Esophagus squamous epithelium (tissue), 5 donors: ENCODE data around the gene MRPL2. TPM values are rescaled to one million over a fixed set of nuclear protein-coding genes. Genes with fewer than 3 reads are reported as not detected.
A peak's percentile ranks its signal among the peaks of the same experiment; 100 is the strongest.

Experiments
- DNase-seq: peaks from one replicate; lab custom pipeline; 2025; lab: John Stamatoyannopoulos, UW
- H3K27ac ChIP-seq, 4 donors: fragments of 200-600 bp; sonication (generic); one replicate each; pipeline ENCODE4 v1.5.1; 2016 to 2019; ENCODE audit warnings: mild to moderate bottlenecking in 1 of 4
- H3K27me3 ChIP-seq, 4 donors: fragments of 200-600 bp; sonication (generic); 1 replicate in 3 of 4; 2 replicates in 1 of 4; pipeline versions ENCODE4 v1.5.1 to v1.6.0; 2017 to 2021; ENCODE audit warnings: antibody characterized with exemption in 1 of 4
- H3K36me3 ChIP-seq, 3 donors: fragments of 200-600 bp; sonication (generic); one replicate each; pipeline ENCODE4 v1.5.1; 2016 to 2019
- H3K4me1 ChIP-seq, 3 donors: fragments of 200-600 bp; sonication (generic); one replicate each; pipeline ENCODE4 v1.5.1; 2017 to 2019
- H3K4me3 ChIP-seq, 4 donors: fragments of 200-600 bp; sonication (generic); 1 replicate in 3 of 4; 2 replicates in 1 of 4; pipeline ENCODE4 v1.5.1; 2016 to 2019; ENCODE audit warnings: mild to moderate bottlenecking in 2 of 4, moderate library complexity in 1 of 4
- H3K9me3 ChIP-seq, 3 donors: fragments of 200-600 bp; sonication (generic); one replicate each; pipeline ENCODE4 v1.5.1; 2016 to 2019
- CTCF ChIP-seq, 6 experiments: fragments of 450-650 bp in 4 of 6; fragments of 200-600 bp in 2 of 6; sonication (generic) in 2 of 6; IDR thresholded peaks; one replicate each; pipeline ENCODE4 v1.5.1; 2016 to 2019; ENCODE audit warnings: antibody characterized with exemption in 6 of 6, mild to moderate bottlenecking in 4 of 6, moderate library complexity in 4 of 6
- POLR2A ChIP-seq, 4 donors: fragments of 450-650 bp; IDR thresholded peaks; one replicate each; pipeline ENCODE4 v1.6.1; 2017; ENCODE audit warnings: antibody characterized with exemption in 4 of 4, mild to moderate bottlenecking in 4 of 4, moderate library complexity in 3 of 4
- WGBS, 2 donors: methylation state at CpG; one replicate each; pipeline ENCODE4 v1.1.5; 2018; 5-methylcytosine and 5-hydroxymethylcytosine counted together
- intact Hi-C: fragments of 100-400 bp; cut with DNase I; formaldehyde crosslinking; loops from one replicate; pipeline ENCODE4 v1.15.0; 2022
- total RNA-seq, 4 donors: library from RNA; depleted of rRNA; stranded (reverse); fragments of >200 nt; gene quantifications; one replicate each; pipeline ENCODE4 v1.1.0, GENCODE V29; 2016
- donor health status: DM: yes; HTN: yes; CAD: no.

MRPL2 gene
- total RNA-seq, 4 donors from 2014 or later = 23.3 to 29.1 (median 24.5) TPM

GRCh38 chr6:43060034-43060754, 960 bp upstream of the MRPL2 start:
- Histone ChIP-seq H3K36me3 (peaks cover 0 to 63% (median 4%) of the 10 kb centered on the region in 3 donors), H3K4me1 (peaks cover 12 to 37% (median 19%) of the 10 kb centered on the region in 3 donors), H3K9me3 (no peaks in the 10 kb centered on the region), H3K27me3 (no peaks in the 10 kb centered on the region), H3K4me3 (peak overlapping the region; percentile 83 to 97 (median 90)), H3K27ac (peak overlapping the region; percentile 89 to 97 (median 94))
- DNase-seq = no peak
- intact Hi-C loops = loop anchor here (10.0 kb wide), 1 partner anchor 95 kb away; the partner anchor contains the start of gene GNMT
- TF ChIP-seq POLR2A (IDR thresholded peaks at IDR 0.05) = no peak
- TF ChIP-seq CTCF (IDR thresholded peaks at IDR 0.05) = no peak
- WGBS, 2 donors = 5 to 17% methylated on average over 7 to 13 of the region's 15 CpGs

GRCh38 chr6:43058531-43058930, 703 bp downstream of the MRPL2 start:
- Histone ChIP-seq H3K4me1 (peaks cover 12 to 44% (median 25%) of the 10 kb centered on the region in 3 donors), H3K36me3 (peaks cover 0 to 50% (median 4%) of the 10 kb centered on the region in 3 donors), H3K27me3 (no peaks in the 10 kb centered on the region), H3K4me3 (peak overlapping the region; percentile 83 to 97 (median 90)), H3K9me3 (no peaks in the 10 kb centered on the region), H3K27ac (peak overlapping the region; percentile 89 to 97 (median 94))
- TF ChIP-seq POLR2A (IDR thresholded peaks at IDR 0.05) (no peak), CTCF (IDR thresholded peaks at IDR 0.05) (no peak)
- no peak for DNase-seq
- WGBS, 2 donors = 45 to 83% methylated on average over 1 of the region's 1 CpG
- intact Hi-C loops = no loop called here

GRCh38 chr6:43055966-43056365, 3.3 kb downstream of the MRPL2 start:
- Histone ChIP-seq H3K4me1 (peaks cover 12 to 61% (median 31%) of the 10 kb centered on the region in 3 donors), H3K36me3 (peaks cover 0 to 35% (median 4%) of the 10 kb centered on the region in 3 donors), H3K27ac (no peak overlapping the region), H3K4me3 (no peak overlapping the region), H3K9me3 (no peaks in the 10 kb centered on the region), H3K27me3 (no peaks in the 10 kb centered on the region)
- DNase-seq = no peak
- 78 to 80% methylated on average over 3 to 8 of the region's 8 CpGs for WGBS, 2 donors
- no peak for TF ChIP-seq POLR2A (IDR thresholded peaks at IDR 0.05)
- intact Hi-C loops = no loop called here

GRCh38 chr6:43054206-43054943, 4.9 kb downstream of the MRPL2 start:
- Histone ChIP-seq H3K36me3 (peaks cover 4 to 48% (median 6%) of the 10 kb centered on the region in 3 donors), H3K27ac (peak overlapping the region; percentile 95 to 97 (median 96)), H3K9me3 (no peaks in the 10 kb centered on the region), H3K4me3 (peak overlapping the region; percentile 71 to 95 (median 80)), H3K4me1 (peaks cover 4 to 49% (median 24%) of the 10 kb centered on the region in 3 donors), H3K27me3 (no peaks in the 10 kb centered on the region)
- intact Hi-C loops = no loop called here
- TF ChIP-seq POLR2A (IDR thresholded peaks at IDR 0.05) (no peak), CTCF (IDR thresholded peaks at IDR 0.05) (no peak)
- no peak for DNase-seq
- WGBS, 2 donors = 60 to 65% methylated on average over 15 of the region's 17 CpGs

GRCh38 chr6:43053545-43054205, 5.6 kb downstream of the MRPL2 start, which contains the start of gene CUL7:
TSS of gene CUL7 (minus strand) at chr6:43053851. CDS start at chr6:43052788, 1,063 bp downstream.
- no peaks in the 10 kb centered on the region for H3K9me3 ChIP-seq
- H3K27ac ChIP-seq = peak within 1 kb of the TSS; percentile 95 to 97 (median 96)
- H3K27me3 ChIP-seq = no peaks in the 10 kb centered on the region
- peaks cover 3 to 46% (median 22%) of the 10 kb centered on the region in 3 donors for H3K4me1 ChIP-seq
- WGBS, 2 donors = 2 to 4% methylated on average over 14 to 35 of the region's 45 CpGs
- TF ChIP-seq POLR2A (IDR thresholded peaks at IDR 0.05) = peak in 1 of 4 donors; percentile 81
- TF ChIP-seq CTCF (IDR thresholded peaks at IDR 0.05) = peak in 3 of 6 experiments; percentile 4 to 32 (median 5)
- DNase-seq = peak; percentile 54
- intact Hi-C loops = no loop called here
- H3K36me3 ChIP-seq = peaks cover 4 to 55% (median 8%) of the 10 kb centered on the region in 3 donors
- H3K4me3 ChIP-seq = peak within 1 kb of the TSS; percentile 71 to 95 (median 80)
